Tibial nerve (tissue), 3 donors: ENCODE measurements around the gene HAPLN2.

Experiments used
- CTCF ChIP-seq, 5 experiments: fragments of 200-600 bp in 3 of 5; fragments of 450-650 bp in 2 of 5; sonication (generic) in 3 of 5; IDR thresholded peaks; one replicate each; pipeline ENCODE4 v1.5.1; 2016 to 2019; ENCODE audit warnings: antibody characterized with exemption in 5 of 5, mild to moderate bottlenecking in 3 of 5, moderate library complexity in 2 of 5
- POLR2A ChIP-seq, 2 donors: fragments of 450-650 bp; IDR thresholded peaks; one replicate each; pipeline ENCODE4 v1.6.1; 2017; ENCODE audit warnings: antibody characterized with exemption in 2 of 2, mild to moderate bottlenecking in 2 of 2, moderate library complexity in 2 of 2

GRCh38 chr1:156608036-156608674 lies 11.1 kb upstream of the HAPLN2 start:
- TF ChIP-seq POLR2A (IDR thresholded peaks at IDR 0.05) (no peak), CTCF (IDR thresholded peaks at IDR 0.05) (peak; percentile 50 to 87 (median 80))
